ENCODE results near the gene OR4N2.

The OR4N2 gene

DNA sequence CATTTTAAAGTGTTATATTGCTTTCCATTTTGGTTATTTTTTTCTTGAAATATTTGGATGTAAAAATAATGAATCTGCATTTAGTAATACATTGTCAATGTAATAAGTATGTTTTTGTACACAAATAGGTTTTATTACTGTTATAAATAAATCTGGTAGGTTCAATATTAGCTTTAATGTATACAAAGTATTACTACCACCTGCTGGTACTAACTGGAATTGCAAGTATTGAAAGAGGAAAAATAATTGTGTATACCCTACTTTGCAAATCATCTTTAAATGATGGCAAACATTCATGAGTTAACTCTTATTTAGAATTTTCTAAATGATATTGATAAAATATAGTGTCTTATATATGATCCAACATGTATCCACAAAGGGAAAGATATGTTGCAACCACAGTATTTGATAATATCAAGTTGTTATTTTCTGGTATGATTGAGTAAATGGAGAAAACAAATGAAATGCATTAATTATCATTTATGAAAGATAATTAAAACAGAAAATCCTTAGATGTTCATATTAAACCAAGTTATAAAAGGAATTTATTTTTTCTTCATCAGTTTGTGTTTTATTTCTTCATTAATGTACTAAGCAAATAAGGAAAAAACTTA lies 74.6 kb downstream of the OR4N2 start:
- in situ Hi-C loops (cut with MboI; ENCODE audit: low pct_unique_long_range_greater_than_20kb, low sequenced_read_pairs, unreplicated experiment): no loop called here
- peak; percentile 59 for TF ChIP-seq CTCF (IDR thresholded peaks at IDR 0.05; ENCODE audit: extremely low read depth, insufficient read depth, missing control alignments)
- DNase-seq (ENCODE audit: low spot score): peak; percentile 8
